NCI-H82 (cell line): ENCODE results near the gene LYL1.

Experiments used
- DNase-seq: peaks from one replicate; lab custom pipeline; 2025; lab: John Stamatoyannopoulos, UW

Gene LYL1

GRCh38 chr19:13092606-13093235 is 9.9 kb downstream of the LYL1 start:
- DNase-seq: no peak

- DNase-seq: no peak
These were observed 10.5 kb downstream of the LYL1 start for GRCh38 chr19:13092158-13092543.

GRCh38 chr19:13091400-13092157 is 11.1 kb downstream of the LYL1 start:
- peak; percentile 38 for DNase-seq

GRCh38 chr19:13090511-13091231 is 12.0 kb downstream of the LYL1 start:
- peak; percentile 97 for DNase-seq

GRCh38 chr19:13089857-13090507 is 12.7 kb downstream of the LYL1 start:
- DNase-seq: no peak

GRCh38 chr19:13089139-13089856 is 13.4 kb downstream of the LYL1 start:
- DNase-seq: peak; percentile 68

GRCh38 chr19:13087795-13088537 is 14.7 kb downstream of the LYL1 start:
- DNase-seq: no peak

- no peak for DNase-seq
These were observed 15.4 kb downstream of the LYL1 start for GRCh38 chr19:13087295-13087694.

GRCh38 chr19:13086341-13086740 is 16.3 kb downstream of the LYL1 start:
- DNase-seq: no peak

GRCh38 chr19:13085666-13086065 is 17.0 kb downstream of the LYL1 start:
- DNase-seq: no peak

GRCh38 chr19:13083627-13084026 is 19.0 kb downstream of the LYL1 start:
- no peak for DNase-seq

- no peak for DNase-seq
These were observed 19.7 kb downstream of the LYL1 start for GRCh38 chr19:13083008-13083404.

GRCh38 chr19:13082192-13083007 is 20.3 kb downstream of the LYL1 start:
- DNase-seq: peak; percentile 80

- DNase-seq: peak; percentile 58
These were observed 23.1 kb downstream of the LYL1 start for GRCh38 chr19:13079542-13079986.

GRCh38 chr19:13078897-13079541 is 23.6 kb downstream of the LYL1 start:
- DNase-seq: peak; percentile 32

- DNase-seq: no peak
These were observed 24.3 kb downstream of the LYL1 start for GRCh38 chr19:13078381-13078780.

GRCh38 chr19:13077240-13077639 is 25.4 kb downstream of the LYL1 start:
- no peak for DNase-seq

- DNase-seq: no peak
These were observed 25.9 kb downstream of the LYL1 start for GRCh38 chr19:13076787-13077186.

- no peak for DNase-seq
These were observed 26.3 kb downstream of the LYL1 start for GRCh38 chr19:13076320-13076719.

GRCh38 chr19:13074378-13074777 is 28.3 kb downstream of the LYL1 start:
- DNase-seq: no peak
